ENCODE results near the gene SEC62. TPM values are rescaled to one million over a fixed set of nuclear protein-coding genes. Genes with fewer than 3 reads are reported as not detected.

SEC62 gene
- total RNA-seq, 3 donors from 2014 or later: 55.1 to 101 (median 56.1) TPM

Other genes with a start within 250 kb of the SEC62 start
- 100 to 1,000 TPM; 125 to 194 (median 179) TPM for gene TERC, start 201.7 kb upstream of the SEC62 start, total RNA-seq
- gene ACTRT3, start 197.2 kb upstream of the SEC62 start, total RNA-seq: 1 to 10 TPM; 1.5 to 4.6 (median 3.3) TPM
- 10 to 100 TPM; 16.0 to 29.0 (median 18.7) TPM for gene MYNN, start 193.4 kb upstream of the SEC62 start, total RNA-seq
- gene LRRIQ4, start 153.9 kb upstream of the SEC62 start, total RNA-seq: under 1 TPM in 1 of 3 donors, not detected in 2; 0.15 TPM
- gene LRRC34, start 153.9 kb upstream of the SEC62 start, total RNA-seq: 1 to 10 TPM; 1.0 to 6.4 (median 4.9) TPM
- gene LRRC31, start 96.9 kb upstream of the SEC62 start, total RNA-seq: 1 to 10 TPM in 1 of 3 donors, under 1 TPM in 1, not detected in 1; 0.29 to 7.5 TPM
- under 1 TPM in 1 of 3 donors, not detected in 2; under 0.01 TPM for gene SAMD7, start 55.2 kb upstream of the SEC62 start, total RNA-seq
- 10 to 100 TPM in 2 of 3 donors, 1 to 10 TPM in 1; 4.2 to 31.9 (median 27.9) TPM for gene GPR160, start 71.2 kb downstream of the SEC62 start, total RNA-seq
- gene PHC3, start 214.9 kb downstream of the SEC62 start, total RNA-seq: 100 to 1,000 TPM in 1 of 3 donors, 10 to 100 TPM in 2; 65.1 to 117 (median 87.2) TPM

Data from breast epithelium (tissue), 3 donors.